NB4 (cell line): ENCODE measurements around the gene EEA1.

Experiments
- DNase-seq: peaks from one replicate; pipeline ENCODE4 v3.0.0; 2010; ENCODE audit warnings: low read depth
- H3K4me3 ChIP-seq: one replicate; pipeline ENCODE4 v1.5.1; 2011; ENCODE audit warnings: mild to moderate bottlenecking, low read depth, low read length, moderate library complexity
- MYC ChIP-seq: IDR thresholded peaks from 2 replicates; pipeline ENCODE4 v1.6.1; 2011; ENCODE audit warnings: low read depth, low read length
- POLR2A ChIP-seq: IDR thresholded peaks from 2 replicates; pipeline ENCODE4 v1.6.1; 2011; ENCODE audit warnings: mild to moderate bottlenecking; ENCODE audit not compliant: insufficient read length; ENCODE audit errors: extremely low read depth
- TF ChIP-seq, protein P1 (sequence below): IDR thresholded peaks from 2 replicates; pipeline ENCODE4 v1.6.1; 2011; ENCODE audit warnings: low read depth, low read length
- TF ChIP-seq, protein P2 (sequence below): IDR thresholded peaks from one replicate; pipeline ENCODE4 v1.5.1; 2012; ENCODE audit warnings: low read depth, low read length

EEA1 gene

GRCh38 chr12:92732216-92732615 is 196.9 kb downstream of the EEA1 start:
- TF ChIP-seq, protein P1, sequence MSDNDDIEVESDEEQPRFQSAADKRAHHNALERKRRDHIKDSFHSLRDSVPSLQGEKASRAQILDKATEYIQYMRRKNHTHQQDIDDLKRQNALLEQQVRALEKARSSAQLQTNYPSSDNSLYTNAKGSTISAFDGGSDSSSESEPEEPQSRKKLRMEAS: no peak
- no peak for TF ChIP-seq MYC
- TF ChIP-seq, protein P2, sequence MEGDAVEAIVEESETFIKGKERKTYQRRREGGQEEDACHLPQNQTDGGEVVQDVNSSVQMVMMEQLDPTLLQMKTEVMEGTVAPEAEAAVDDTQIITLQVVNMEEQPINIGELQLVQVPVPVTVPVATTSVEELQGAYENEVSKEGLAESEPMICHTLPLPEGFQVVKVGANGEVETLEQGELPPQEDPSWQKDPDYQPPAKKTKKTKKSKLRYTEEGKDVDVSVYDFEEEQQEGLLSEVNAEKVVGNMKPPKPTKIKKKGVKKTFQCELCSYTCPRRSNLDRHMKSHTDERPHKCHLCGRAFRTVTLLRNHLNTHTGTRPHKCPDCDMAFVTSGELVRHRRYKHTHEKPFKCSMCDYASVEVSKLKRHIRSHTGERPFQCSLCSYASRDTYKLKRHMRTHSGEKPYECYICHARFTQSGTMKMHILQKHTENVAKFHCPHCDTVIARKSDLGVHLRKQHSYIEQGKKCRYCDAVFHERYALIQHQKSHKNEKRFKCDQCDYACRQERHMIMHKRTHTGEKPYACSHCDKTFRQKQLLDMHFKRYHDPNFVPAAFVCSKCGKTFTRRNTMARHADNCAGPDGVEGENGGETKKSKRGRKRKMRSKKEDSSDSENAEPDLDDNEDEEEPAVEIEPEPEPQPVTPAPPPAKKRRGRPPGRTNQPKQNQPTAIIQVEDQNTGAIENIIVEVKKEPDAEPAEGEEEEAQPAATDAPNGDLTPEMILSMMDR: no peak
- no peak for TF ChIP-seq POLR2A
- no peak overlapping the region for H3K4me3 ChIP-seq
- DNase-seq: no peak

DNA sequence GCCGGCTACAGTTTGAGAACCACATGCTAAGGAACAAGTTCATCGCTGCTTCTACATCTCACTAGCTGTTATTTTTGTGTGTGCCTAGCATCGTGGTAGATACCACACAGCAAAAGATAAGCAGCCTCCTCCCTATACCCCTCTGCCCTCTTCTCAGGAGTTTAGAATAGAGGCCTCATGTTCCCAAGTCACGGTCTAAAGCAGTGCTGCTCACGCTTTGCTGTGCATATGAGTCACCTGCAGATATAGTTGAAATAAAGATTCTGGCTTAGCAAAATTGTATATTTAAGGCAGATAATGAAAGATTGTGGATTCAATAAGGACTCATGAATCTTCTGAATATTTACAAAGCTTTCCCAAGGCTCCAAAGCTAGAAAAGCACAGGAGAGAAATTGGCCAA is 198.3 kb downstream of the EEA1 start:
- DNase-seq: no peak
- TF ChIP-seq, protein P1: no peak
- TF ChIP-seq POLR2A (no peak), MYC (no peak)
- TF ChIP-seq, protein P2: no peak
- no peak overlapping the region for H3K4me3 ChIP-seq

DNA sequence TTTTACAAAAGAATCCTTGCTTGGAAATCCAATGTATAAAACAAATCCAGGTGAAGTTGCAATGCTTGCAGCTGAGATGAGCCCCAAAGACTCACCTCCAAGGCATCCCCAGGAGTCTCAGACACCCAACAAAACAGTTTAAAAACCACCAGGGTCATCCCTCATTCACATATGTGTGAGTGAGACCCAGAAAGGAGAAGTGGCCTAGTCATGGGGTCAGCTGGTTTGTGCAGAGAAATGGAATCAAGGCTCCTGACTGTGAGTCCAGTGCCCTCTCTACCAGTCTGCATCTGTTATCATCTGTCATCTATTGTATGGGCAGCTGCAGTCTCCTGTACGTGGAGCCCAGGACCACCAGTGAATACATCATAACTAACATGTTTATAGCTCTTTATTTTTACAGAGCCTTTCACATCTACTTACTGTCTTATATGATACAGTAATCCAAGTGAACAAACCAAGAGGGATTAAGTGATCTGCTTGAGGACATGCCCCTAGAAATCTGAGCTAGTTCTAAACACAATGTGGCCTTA is 199.3 kb downstream of the EEA1 start:
- H3K4me3 ChIP-seq: no peak overlapping the region
- TF ChIP-seq, protein P1: no peak
- TF ChIP-seq MYC (no peak), POLR2A (no peak)
- TF ChIP-seq, protein P2: no peak
- DNase-seq: peak; percentile 31

DNA sequence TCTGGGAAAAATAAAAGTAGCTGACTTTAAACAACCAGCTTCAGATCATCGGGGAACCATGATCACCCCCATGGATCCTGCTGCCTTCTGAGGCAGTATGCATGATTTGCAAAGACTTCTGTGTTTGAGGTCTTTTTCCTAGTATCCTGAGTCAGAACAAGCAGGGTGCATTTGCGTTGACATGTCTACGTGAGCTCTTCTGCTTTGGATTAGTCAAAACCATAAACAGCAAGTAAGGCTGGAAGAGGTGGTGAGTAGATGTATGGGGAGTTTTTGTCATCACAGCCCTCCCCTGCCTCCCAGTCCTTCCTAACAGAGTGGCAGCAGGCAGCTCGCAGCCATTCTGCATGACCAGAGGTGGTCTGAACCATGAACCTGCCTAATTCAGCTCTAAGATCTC is 202.2 kb downstream of the EEA1 start:
- no peak for TF ChIP-seq POLR2A
- TF ChIP-seq MYC: no peak
- TF ChIP-seq, protein P2: no peak
- TF ChIP-seq, protein P1: no peak
- DNase-seq: no peak
- no peak overlapping the region for H3K4me3 ChIP-seq

DNA sequence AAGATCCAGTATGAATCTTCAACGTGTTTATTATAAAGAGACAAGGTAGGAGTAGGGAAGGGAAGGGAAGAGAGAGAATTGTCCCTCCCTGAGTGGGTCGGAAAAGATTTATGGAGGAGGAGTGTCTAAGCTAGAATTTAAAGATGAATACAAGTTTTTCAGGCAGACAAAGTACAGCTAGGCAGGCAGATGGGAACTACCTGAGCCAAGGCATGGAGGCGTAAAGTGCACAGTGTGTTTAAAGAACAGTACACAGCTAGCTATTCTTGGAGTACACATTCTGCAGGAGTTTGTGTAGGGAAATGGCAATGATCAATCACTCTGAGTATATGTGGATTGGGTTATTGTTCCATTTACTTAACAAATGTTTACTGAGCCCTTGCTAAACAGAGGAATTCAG is 206.2 kb downstream of the EEA1 start:
- no peak for DNase-seq
- no peak overlapping the region for H3K4me3 ChIP-seq
- TF ChIP-seq MYC: no peak

GRCh38 chr12:92721656-92722055 is 207.4 kb downstream of the EEA1 start:
- TF ChIP-seq, protein P2: no peak
- TF ChIP-seq, protein P1: no peak
- TF ChIP-seq POLR2A (no peak), MYC (no peak)
- no peak overlapping the region for H3K4me3 ChIP-seq
- no peak for DNase-seq
